IPS-18c (cell line): ENCODE data around the gene PLEKHG1.

ENCODE experiments used
- H3K4me3 ChIP-seq: 2 replicates; pipeline ENCODE4 v1.7.0; 2013; ENCODE audit warnings: low read depth, mild to moderate bottlenecking, low read length, moderate library complexity; ENCODE audit not compliant: insufficient read depth
- H3K9me3 ChIP-seq: one replicate; pipeline ENCODE4 v1.6.1; 2013; ENCODE audit warnings: mild to moderate bottlenecking, low read length, moderate library complexity; ENCODE audit not compliant: control insufficient read depth, insufficient read depth

PLEKHG1 gene

DNA sequence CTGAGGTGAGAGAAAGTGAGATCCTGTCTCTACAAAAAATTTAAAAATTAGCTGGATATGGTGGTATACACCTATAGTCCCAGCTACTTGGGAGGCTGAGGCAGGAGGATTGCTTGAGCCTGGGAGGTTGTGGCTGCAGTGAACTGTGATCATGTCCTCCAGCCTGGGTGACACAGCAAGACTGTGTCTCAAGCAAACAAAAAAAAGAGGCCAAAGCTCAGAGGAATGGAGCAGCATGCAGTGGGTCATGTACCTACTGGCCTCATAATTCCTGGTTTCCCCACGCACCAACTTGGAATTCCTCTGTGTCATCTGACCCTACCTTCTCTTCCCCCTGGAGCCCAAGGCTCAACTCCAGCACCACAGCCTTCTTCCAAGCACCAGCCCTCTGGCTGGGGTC, 15.1 kb upstream of the PLEKHG1 start:
- H3K9me3 ChIP-seq, result peaks cover 2% of the 10 kb centered on the region

DNA sequence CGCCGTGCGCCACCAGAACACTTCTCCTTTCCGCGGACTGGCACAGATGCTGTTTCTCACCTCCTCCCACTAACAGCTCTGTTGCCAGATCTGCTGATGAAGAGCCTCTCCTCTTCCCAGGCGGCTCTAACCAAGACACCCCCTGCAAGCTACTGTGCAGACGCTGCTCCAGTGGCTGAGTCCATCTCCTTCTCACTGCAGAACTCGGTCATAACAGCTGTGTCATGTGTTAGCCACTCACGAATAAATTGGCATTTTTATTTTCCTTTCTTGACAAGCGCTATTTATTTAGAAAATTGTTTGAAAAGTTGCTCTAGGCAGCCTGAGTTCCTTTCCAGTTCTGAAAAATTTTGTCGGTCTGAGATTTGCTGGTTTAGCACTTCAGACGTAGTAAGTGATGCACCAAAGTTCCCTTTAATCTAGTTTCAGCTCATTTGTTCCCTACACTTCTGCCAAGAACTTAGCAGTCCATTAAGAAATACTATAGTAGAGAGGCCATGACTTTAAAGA, 12.8 kb upstream of the PLEKHG1 start:
- H3K4me3 ChIP-seq, result no peak overlapping the region
- H3K9me3 ChIP-seq, result peaks cover 2% of the 10 kb centered on the region

More for the DNA sequence above, 15.1 kb upstream of the PLEKHG1 start:
- no peak overlapping the region for H3K4me3 ChIP-seq

DNA sequence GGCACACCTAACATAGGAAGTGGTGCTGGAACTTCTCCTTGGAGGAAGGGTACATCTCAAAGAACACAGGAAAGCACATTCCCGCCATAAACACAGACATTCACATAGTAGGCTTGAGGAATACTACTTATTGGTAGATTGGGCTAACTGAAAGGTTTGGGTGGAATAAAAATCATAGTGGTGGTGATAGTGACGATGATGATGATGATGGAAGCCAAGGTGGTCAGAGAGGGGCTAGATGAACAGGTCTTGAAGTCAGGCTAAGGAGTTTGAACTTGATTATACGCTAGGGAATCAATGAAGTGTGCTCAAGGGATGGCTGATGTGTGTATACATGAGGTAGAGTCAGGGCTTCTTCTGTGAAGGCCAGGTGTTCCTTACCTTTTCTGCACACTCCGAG, 12.0 kb upstream of the PLEKHG1 start:
- Histone ChIP-seq H3K4me3 (no peak overlapping the region), H3K9me3 (peaks cover 2% of the 10 kb centered on the region)

DNA sequence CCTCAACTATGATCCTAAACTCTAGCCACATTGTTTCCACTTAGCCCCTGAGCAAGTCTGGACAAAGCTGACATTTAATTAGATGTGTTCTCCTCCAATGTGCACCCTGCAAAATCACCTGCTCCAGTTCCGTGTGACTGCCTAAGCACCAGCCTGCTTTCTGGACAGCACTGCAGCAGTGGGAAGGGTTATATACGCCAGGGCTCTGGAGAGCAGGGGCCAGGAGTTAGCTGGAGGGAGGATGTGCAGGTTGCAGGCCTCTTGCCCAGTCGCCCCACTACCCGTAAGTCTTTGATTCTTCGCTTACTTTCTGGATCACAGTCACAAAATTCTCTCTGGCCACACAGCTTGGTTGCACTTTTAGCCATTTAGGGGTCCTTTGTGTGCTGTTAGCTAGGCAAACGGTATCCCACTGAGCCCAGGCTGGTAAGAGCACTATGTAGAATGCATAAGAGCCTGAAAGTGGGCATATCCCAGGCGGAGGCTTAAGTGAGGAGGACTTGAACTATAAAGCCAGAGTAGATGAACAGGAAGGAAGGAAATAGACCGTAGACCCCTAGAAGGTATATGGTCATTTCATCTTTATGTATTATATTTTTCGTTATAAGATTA, 10.7 kb upstream of the PLEKHG1 start:
- Histone ChIP-seq H3K9me3 (peaks cover 2% of the 10 kb centered on the region), H3K4me3 (no peak overlapping the region)

DNA sequence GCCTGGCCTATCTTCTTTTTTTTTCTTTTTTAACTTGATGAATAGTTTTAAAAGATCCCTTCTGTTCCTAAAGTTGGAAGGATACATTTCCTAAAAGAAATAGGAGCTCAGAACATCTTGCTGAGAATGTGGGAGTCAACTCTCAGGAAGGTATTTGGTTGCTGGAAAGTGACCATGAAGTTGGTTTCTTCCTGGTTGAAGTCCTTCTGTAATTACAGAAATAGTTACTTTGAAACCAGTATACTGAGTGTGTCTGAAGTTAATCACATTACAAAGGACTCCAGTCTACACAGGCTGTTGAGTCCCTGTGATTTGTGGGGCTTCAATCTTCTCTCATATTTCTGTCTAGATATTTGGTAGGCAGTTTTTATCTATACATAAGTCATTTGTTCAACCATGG, 9.8 kb upstream of the PLEKHG1 start:
- no peak overlapping the region for H3K4me3 ChIP-seq
- peaks cover 2% of the 10 kb centered on the region for H3K9me3 ChIP-seq

DNA sequence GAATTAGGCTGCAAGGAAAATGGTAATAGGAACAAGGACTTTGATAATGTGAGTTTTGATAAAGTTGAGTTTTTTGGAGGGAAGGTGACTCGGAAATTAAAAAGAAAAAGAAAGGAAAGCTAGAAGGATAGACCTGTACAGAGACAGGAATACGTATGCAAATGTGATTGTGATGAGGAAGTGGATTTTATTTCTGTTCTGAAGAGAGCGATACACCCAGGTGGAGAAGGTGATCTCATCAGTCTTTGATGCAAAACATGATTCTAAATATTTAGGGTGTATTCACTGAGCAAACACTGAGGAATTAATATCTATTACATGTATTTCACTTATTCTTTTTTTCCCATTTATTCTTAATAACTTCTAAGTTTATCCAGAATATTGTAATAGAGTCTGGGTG, 9.2 kb upstream of the PLEKHG1 start:
- H3K9me3 ChIP-seq, result peaks cover 2% of the 10 kb centered on the region
- no peak overlapping the region for H3K4me3 ChIP-seq

DNA sequence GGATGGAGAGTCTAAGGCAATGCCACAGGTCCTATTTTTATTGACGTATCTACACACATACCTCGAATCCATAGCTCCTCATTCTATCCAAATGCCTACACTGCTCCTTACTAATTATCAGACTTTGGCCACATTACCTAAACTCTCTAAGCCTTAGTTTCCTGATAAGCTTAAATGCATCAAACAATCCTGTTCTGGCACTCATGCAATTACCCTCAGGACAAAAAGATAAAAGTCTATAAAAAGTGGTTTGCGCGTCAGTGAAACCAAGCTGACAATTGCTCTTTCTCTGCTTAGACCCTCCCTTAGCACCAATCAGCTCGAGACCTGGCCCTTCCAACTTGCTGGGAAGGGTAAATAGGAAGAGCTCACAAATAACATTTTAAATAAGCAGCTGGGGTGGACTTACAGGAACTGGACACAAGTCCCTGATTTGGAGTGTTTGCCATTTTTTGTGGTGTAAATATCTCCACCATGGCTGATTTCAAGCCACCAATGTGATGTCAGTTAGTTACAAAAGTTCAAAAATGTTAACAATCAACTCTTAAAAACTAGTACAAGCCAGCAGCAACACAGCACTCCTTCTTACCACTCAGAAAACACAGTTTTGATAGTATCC, 7.2 kb upstream of the PLEKHG1 start:
- Histone ChIP-seq H3K9me3 (no peaks in the 10 kb centered on the region), H3K4me3 (no peak overlapping the region)

DNA sequence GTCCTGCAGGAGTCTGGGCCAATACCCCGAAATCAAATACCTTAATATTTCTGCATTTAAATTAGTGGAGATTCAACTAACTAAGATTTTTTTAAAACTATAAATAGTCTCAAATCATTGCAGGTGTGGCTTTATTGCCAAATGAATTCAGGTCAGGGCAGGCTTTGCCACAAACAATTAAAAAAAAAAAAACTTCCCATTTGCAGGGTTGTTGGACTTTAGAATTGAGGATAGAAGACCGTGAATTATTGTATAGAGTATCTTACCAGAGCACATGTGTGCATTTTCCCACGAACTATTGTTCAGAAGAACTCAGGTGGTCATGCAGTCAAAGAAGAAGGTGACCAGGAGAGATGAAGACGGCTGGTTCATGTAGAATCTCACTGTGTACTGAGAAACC, 6.6 kb upstream of the PLEKHG1 start:
- no peak overlapping the region for H3K4me3 ChIP-seq

DNA sequence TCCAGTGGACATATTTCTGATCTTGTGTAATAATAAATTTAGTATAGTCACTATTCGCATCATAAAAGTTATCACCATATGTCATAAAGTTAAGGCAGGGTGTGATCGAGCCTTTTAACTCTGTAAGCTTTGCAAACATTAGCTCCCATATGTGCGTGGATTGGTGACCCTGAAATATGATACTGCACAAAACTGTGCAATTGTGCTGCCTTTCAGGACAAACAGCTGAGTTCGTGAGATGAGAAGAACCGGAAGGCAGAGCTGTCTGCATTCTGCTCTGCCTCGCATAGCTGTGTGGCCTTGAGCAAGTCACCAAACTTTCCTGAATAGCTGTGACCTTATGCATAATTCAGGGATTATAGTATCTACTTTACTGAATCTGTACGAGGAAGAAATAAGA, 3.2 kb upstream of the PLEKHG1 start:
- no peaks in the 10 kb centered on the region for H3K9me3 ChIP-seq
- no peak overlapping the region for H3K4me3 ChIP-seq

More for the DNA sequence above, 6.6 kb upstream of the PLEKHG1 start:
- H3K9me3 ChIP-seq, result no peaks in the 10 kb centered on the region

DNA sequence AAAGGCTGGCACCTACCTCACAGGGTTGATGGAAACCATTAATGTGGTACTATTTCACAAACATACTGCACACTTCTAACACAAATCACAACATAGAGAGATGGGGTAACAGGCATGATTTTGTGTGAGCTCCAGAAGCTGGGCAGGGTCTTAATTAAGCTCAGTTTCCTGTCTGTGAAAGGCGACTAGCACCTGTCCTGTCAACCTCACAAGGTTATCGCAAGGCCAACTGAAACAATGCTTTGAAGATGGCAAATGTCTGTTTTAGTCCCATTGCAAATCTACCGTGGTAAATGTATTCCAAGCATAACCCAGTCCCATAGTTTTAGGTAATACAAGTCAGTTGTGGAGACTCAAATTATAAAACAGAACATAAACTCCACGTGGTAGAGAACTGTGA, 1.3 kb upstream of the PLEKHG1 start:
- no peak overlapping the region for H3K4me3 ChIP-seq
- H3K9me3 ChIP-seq, result no peaks in the 10 kb centered on the region

DNA sequence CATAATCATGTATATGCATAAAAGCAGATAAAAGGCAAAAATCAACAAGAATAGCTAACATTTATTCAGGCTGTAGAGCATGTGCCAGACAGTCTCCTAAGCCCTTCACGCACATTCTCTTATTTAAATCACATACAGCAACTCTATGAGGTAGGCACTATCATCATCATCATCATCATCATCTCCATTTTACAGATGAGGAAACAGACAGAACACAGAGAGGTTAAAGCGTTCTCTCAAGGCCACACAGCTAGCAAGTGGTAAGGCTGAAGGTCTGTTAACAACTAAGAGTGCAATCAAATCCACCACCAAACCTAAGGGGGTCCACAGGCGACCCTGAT, 857 bp upstream of the PLEKHG1 start:
- Histone ChIP-seq H3K9me3 (no peaks in the 10 kb centered on the region), H3K4me3 (no peak overlapping the region)

DNA sequence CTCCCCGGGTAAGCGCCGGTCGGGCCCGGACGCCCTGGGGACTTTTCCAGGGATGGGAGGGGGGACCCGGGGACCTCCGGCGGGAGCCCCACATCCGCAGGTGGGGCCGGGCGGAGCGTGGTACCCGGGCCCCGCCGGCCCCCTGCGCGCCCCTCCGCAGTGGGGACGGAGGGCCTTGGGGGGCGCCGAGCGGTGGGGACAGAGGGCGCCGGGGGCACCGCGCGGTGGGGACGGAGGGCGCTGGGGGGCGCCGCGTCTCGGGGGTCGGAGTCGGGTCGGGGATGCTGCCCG, 270 bp downstream of the PLEKHG1 start:
- Histone ChIP-seq H3K9me3 (no peaks in the 10 kb centered on the region), H3K4me3 (peak overlapping the region; percentile 79)

DNA sequence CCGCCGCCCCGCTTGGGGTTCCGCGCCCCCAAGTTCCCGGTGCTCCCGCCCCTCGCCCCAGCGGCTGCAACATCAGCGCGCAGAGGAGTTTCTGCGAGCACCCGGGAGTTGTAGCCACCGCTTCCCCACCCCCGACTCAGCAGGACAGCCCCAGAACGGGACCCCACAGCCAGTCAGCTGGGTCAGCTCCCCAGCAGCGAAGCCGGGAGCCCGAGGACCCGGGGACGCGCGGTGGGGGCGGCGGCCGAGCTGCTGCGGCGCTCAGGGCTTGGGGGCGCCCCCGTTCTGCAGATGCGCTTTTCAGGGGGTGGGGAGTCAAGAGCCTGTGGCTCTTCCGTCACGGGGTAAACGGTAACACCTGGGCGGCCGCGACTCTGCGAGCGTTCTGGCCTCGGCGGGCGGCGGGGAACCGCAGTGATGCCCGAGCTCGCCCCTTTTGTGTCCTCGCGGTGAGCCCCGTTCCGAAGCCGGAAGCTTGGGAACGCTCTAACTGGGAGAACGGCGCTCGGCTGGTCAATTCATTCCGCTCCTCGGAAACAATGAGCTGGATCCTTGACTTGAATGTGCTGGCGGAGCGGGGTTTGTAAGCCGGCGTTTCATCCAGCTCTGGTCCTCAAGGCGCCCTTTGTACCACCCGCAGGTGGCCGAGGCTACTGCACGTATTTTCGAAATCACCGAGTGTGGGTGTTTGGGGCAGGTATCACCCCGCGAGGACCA, 774 bp downstream of the PLEKHG1 start:
- Histone ChIP-seq H3K4me3 (peak overlapping the region; percentile 79), H3K9me3 (no peaks in the 10 kb centered on the region)

DNA sequence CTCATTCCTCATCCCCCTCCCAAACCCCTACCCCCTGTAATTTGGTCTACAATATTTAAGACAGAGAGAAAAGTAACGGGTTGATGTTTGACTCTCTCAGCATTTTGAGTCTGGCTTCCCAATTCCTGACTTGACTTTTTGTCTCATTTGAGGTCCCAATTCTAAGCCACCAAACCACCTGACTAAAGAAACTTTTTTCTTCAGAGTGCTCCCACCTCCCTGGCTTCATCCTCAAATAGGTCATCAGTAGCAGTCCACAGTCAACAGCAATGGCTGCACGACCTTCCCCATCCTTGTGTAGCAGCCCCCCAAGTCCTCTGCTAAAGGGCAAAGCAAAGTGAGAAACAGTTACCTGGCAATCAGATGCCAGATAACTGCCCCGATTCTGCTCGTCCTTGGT, 1.8 kb downstream of the PLEKHG1 start:
- H3K4me3 ChIP-seq, result no peak overlapping the region

DNA sequence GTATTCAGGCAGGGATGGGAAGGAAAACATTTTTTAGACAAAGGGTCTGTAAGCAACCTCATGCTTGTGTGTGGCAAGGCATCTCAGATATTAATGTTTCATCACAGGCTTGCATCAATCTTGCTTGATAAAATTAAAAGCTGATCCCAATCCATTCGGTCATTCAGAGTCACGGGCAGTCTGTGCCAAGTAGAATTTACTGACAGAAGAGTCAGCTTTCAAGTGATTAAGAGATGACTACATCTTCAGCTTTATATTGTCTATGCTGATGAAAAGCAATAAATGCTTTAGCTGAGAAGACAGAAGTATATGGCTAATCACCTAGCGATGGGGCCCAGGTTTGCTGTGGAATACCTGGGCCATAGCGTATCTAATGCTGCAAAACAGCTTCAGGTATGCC, 3.5 kb downstream of the PLEKHG1 start:
- Histone ChIP-seq H3K4me3 (no peak overlapping the region), H3K9me3 (no peaks in the 10 kb centered on the region)

More for the DNA sequence above, 1.8 kb downstream of the PLEKHG1 start:
- no peaks in the 10 kb centered on the region for H3K9me3 ChIP-seq

DNA sequence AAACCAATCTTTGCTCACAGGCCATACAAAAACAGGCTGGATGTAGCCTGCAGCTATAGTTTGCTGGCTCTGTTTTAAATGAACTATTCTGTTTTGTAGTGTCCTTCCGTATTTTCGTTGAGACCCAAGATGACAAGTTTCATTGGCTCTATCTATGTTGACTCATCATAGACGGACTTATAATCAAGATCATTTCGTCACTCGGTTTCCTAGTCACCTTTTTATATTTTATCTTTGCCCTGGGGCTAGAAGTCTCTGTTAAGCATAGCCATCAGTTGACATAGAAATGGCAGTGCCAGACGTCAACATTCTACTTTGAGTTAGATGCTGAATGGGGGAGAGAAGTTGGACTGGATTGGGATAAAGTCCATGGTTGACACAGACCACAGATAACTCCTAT, 4.8 kb downstream of the PLEKHG1 start:
- no peaks in the 10 kb centered on the region for H3K9me3 ChIP-seq
- H3K4me3 ChIP-seq, result no peak overlapping the region

DNA sequence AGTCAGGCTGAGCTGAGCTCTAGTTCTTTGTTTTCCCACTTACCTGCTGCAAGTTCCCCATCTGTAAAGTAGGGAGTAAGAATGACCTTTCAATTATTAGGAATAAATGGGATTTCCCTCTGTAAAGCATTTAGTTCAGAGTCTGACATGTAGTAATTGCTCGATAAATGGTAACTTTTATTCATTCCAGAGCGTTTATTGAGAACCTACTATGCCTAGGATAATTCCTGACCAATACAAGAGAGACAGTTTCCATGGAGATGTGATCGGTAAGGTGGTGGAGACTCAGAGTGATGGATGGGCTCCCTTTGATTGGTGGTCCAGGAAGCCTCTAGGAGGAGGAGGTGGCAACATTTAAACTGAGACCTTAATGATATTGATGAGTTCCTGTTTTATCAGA, 5.6 kb downstream of the PLEKHG1 start:
- no peak overlapping the region for H3K4me3 ChIP-seq
- H3K9me3 ChIP-seq, result no peaks in the 10 kb centered on the region

DNA sequence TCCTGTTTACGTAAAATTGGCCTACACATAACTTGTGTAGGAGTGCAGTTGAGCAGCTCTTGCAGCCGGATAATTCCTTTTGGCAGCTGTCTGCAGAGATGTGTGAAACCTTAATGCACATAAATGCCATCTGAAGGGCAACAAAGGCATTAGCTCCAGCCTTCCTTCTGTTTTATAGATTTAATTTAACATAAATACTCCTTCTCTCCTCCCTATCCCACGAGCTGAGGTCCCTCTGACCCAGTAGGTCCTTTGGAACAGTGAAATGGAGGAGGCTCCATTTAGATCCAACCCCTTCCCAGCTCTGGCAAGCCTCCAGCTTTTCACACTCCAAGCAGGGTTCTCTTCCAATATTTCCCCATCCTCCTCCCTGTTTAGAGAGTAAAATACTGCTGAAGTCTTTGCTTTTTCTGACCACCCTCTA, 6.5 kb downstream of the PLEKHG1 start:
- H3K4me3 ChIP-seq, result no peak overlapping the region
- no peaks in the 10 kb centered on the region for H3K9me3 ChIP-seq
